ENCODE measurements around the gene NYAP1.
A peak's percentile ranks its signal among the peaks of the same experiment; 100 is the strongest.

Gene NYAP1

GRCh38 chr7:100464210-100464660 lies 19.5 kb upstream of the NYAP1 start, which contains the start of gene SPACDR:
SPACDR (minus strand) TSS chr7:100464260; CDS start chr7:100464025, 235 bp downstream.
- no peak for DNase-seq

- no peak for DNase-seq
Observed at GRCh38 chr7:100464791-100465190, 18.9 kb upstream of the NYAP1 start.

GRCh38 chr7:100465299-100465698 lies 18.4 kb upstream of the NYAP1 start:
- no peak for DNase-seq

GRCh38 chr7:100465702-100466311 lies 17.9 kb upstream of the NYAP1 start:
- DNase-seq = peak; percentile 14

GRCh38 chr7:100466653-100467605 lies 16.8 kb upstream of the NYAP1 start:
- DNase-seq = no peak

- DNase-seq = no peak
Observed at GRCh38 chr7:100467638-100468373, 15.9 kb upstream of the NYAP1 start.

GRCh38 chr7:100469227-100470044 lies 14.3 kb upstream of the NYAP1 start:
- peak; percentile 47 for DNase-seq

- DNase-seq = no peak
Observed at GRCh38 chr7:100471021-100471420, 12.7 kb upstream of the NYAP1 start.

- no peak for DNase-seq
Observed at GRCh38 chr7:100472121-100472851, 11.4 kb upstream of the NYAP1 start.

GRCh38 chr7:100472854-100473499 lies 10.8 kb upstream of the NYAP1 start:
- DNase-seq = no peak

- no peak for DNase-seq
Observed at GRCh38 chr7:100475549-100475948, 8.2 kb upstream of the NYAP1 start.

GRCh38 chr7:100476101-100476780 lies 7.5 kb upstream of the NYAP1 start:
- no peak for DNase-seq

GRCh38 chr7:100476903-100477870 lies 6.5 kb upstream of the NYAP1 start:
- no peak for DNase-seq

- no peak for DNase-seq
Observed at GRCh38 chr7:100477871-100478267, 5.9 kb upstream of the NYAP1 start.

- DNase-seq = peak; percentile 77
Observed at GRCh38 chr7:100478958-100479660, 4.6 kb upstream of the NYAP1 start, which contains the start of gene TSC22D4. TSC22D4 (minus strand) TSS chr7:100479214; CDS start chr7:100478038, 1,176 bp downstream.

GRCh38 chr7:100481466-100481865 lies 2.3 kb upstream of the NYAP1 start:
- no peak for DNase-seq

- DNase-seq = no peak
Observed at GRCh38 chr7:100482728-100483089, 1.0 kb upstream of the NYAP1 start.

GRCh38 chr7:100483090-100483721 lies 521 bp upstream of the NYAP1 start:
- DNase-seq = no peak

Data from GOT3 (cell line).